VCaP (cell line): Measurements from ENCODE around the gene CALD1.

Source experiments
- H3K27ac ChIP-seq: fragments of 450-650 bp; 2 replicates; pipeline ENCODE4 v1.5.1; 2017
- CTCF ChIP-seq: fragments of 450-650 bp; conservative IDR thresholded peaks from 2 replicates; pipeline ENCODE4 v1.5.1; 2017; ENCODE audit warnings: mild to moderate bottlenecking, moderate library complexity

The CALD1 gene

GRCh38 chr7:134828361-134828760 is 48.9 kb downstream of the CALD1 start:
- H3K27ac ChIP-seq = no peak overlapping the region
- no peak for TF ChIP-seq CTCF

GRCh38 chr7:134829380-134829986 is 50.0 kb downstream of the CALD1 start:
- TF ChIP-seq CTCF = no peak
- no peak overlapping the region for H3K27ac ChIP-seq

GRCh38 chr7:134831862-134832261 is 52.4 kb downstream of the CALD1 start:
- no peak overlapping the region for H3K27ac ChIP-seq
- no peak for TF ChIP-seq CTCF

GRCh38 chr7:134832367-134832766 is 52.9 kb downstream of the CALD1 start:
- H3K27ac ChIP-seq = no peak overlapping the region
- no peak for TF ChIP-seq CTCF

- no peak overlapping the region for H3K27ac ChIP-seq
- TF ChIP-seq CTCF = no peak
Measured at GRCh38 chr7:134834689-134835462, 55.4 kb downstream of the CALD1 start.

GRCh38 chr7:134835463-134835823 is 56.0 kb downstream of the CALD1 start:
- H3K27ac ChIP-seq = no peak overlapping the region
- TF ChIP-seq CTCF = no peak

- no peak for TF ChIP-seq CTCF
- H3K27ac ChIP-seq = no peak overlapping the region
Measured at GRCh38 chr7:134836447-134836846, 57.0 kb downstream of the CALD1 start.
